NCI-H1930 (cell line): Measurements from ENCODE around the gene CELSR3.
A peak's percentile ranks its signal among the peaks of the same experiment; 100 is the strongest.

ENCODE experiments used
- DNase-seq, 2 experiments: peaks; one replicate each; lab custom pipeline; 2025; lab: John Stamatoyannopoulos, UW

CELSR3 gene

GRCh38 chr3:48660800-48661400 is 1.8 kb downstream of the CELSR3 start:
- DNase-seq = no peak

- no peak for DNase-seq
Measured at GRCh38 chr3:48656841-48657281, 5.8 kb downstream of the CELSR3 start.

GRCh38 chr3:48656061-48656840 is 6.4 kb downstream of the CELSR3 start:
- no peak for DNase-seq

GRCh38 chr3:48655606-48656005 is 7.1 kb downstream of the CELSR3 start:
- no peak for DNase-seq

- DNase-seq = no peak
Measured at GRCh38 chr3:48655063-48655462, 7.6 kb downstream of the CELSR3 start.

GRCh38 chr3:48652923-48653715 is 9.6 kb downstream of the CELSR3 start:
- DNase-seq = no peak

GRCh38 chr3:48651771-48652170 is 10.9 kb downstream of the CELSR3 start:
- no peak for DNase-seq

GRCh38 chr3:48650723-48651122 is 12.0 kb downstream of the CELSR3 start:
- no peak for DNase-seq

GRCh38 chr3:48648188-48648850 is 14.4 kb downstream of the CELSR3 start:
- no peak for DNase-seq

- DNase-seq = no peak
Measured at GRCh38 chr3:48647714-48648113, 15.0 kb downstream of the CELSR3 start.

GRCh38 chr3:48644898-48645760 is 17.6 kb downstream of the CELSR3 start:
- DNase-seq = no peak

GRCh38 chr3:48642605-48643004 is 20.1 kb downstream of the CELSR3 start:
- DNase-seq = no peak

GRCh38 chr3:48641396-48641795 is 21.3 kb downstream of the CELSR3 start:
- DNase-seq = no peak

GRCh38 chr3:48639944-48640606 is 22.6 kb downstream of the CELSR3 start:
- DNase-seq = no peak

GRCh38 chr3:48637305-48637704 is 25.4 kb downstream of the CELSR3 start:
- DNase-seq = no peak

- no peak for DNase-seq
Measured at GRCh38 chr3:48636149-48636655, 26.5 kb downstream of the CELSR3 start.

GRCh38 chr3:48635222-48636021 is 27.3 kb downstream of the CELSR3 start, which contains the start of gene SLC26A6:
TSS of gene SLC26A6 (minus strand) at chr3:48635461. CDS start at chr3:48635393, 68 bp downstream.
- peak; percentile 83 to 87 for DNase-seq

- DNase-seq = no peak
Measured at GRCh38 chr3:48634661-48635221, 27.9 kb downstream of the CELSR3 start.

GRCh38 chr3:48633743-48634142 is 28.9 kb downstream of the CELSR3 start:
- no peak for DNase-seq
